OCI-LY3 (cell line): Measurements from ENCODE around the gene SH2D3C.
A peak's percentile ranks its signal among the peaks of the same experiment; 100 is the strongest.
"Not testable (repeated sequence)": the region's sequence is repeated elsewhere in the genome, so short reads cannot be mapped to it uniquely, and the experiment has no call there.

Experiments used
- H2AFZ ChIP-seq: fragments of 200-600, 300-600 bp; shearing (Covaris generic); 2 replicates; pipeline ENCODE4 v1.6.0; 2014; ENCODE audit warnings: antibody characterized with exemption, low read depth, low read length
- H3K27ac ChIP-seq: fragments of 200-600, 300-600 bp; sonication (generic); 2 replicates; pipeline ENCODE4 v1.5.1; 2014; ENCODE audit warnings: mild to moderate bottlenecking, low read length, moderate library complexity, mixed read lengths
- H3K27me3 ChIP-seq: fragments of 200-600, 300-600 bp; sonication (generic); 2 replicates; pipeline ENCODE4 v1.6.1; 2014; ENCODE audit warnings: low read depth, low read length, mixed read lengths
- H3K36me3 ChIP-seq: fragments of 200-600, 300-600 bp; sonication (generic); replicated peaks from 2 replicates; pipeline ENCODE3; 2014; ENCODE audit warnings: low read depth, low read length, mixed read lengths
- H3K4me1 ChIP-seq: fragments of 300-600, 200-600 bp; sonication (generic); 2 replicates; pipeline ENCODE4 v1.6.1; 2014; ENCODE audit warnings: low read length, mixed read lengths
- H3K4me2 ChIP-seq: fragments of 200-600, 300-600 bp; sonication (generic); 2 replicates; pipeline ENCODE4 v1.6.1; 2014; ENCODE audit warnings: low read length, mixed read lengths
- H3K4me3 ChIP-seq: fragments of 300-600, 200-600 bp; sonication (generic); 2 replicates; pipeline ENCODE4 v1.5.1; 2014; ENCODE audit warnings: antibody characterized with exemption, mild to moderate bottlenecking, low read length, moderate library complexity
- H3K79me2 ChIP-seq: fragments of 300-600, 200-600 bp; shearing (Covaris generic); 2 replicates; pipeline ENCODE4 v1.6.1; 2014; ENCODE audit warnings: mild to moderate bottlenecking, low read length, mixed read lengths
- H3K9ac ChIP-seq: fragments of 300-600, 200-600 bp; shearing (Covaris generic); 2 replicates; pipeline ENCODE4 v1.6.0; 2014; ENCODE audit warnings: mild to moderate bottlenecking, low read length, moderate library complexity
- H3K9me3 ChIP-seq: fragments of 200-600, 300-600 bp; shearing (Covaris generic); 2 replicates; pipeline ENCODE4 v1.6.1; 2014; ENCODE audit warnings: low read length, mixed read lengths; ENCODE audit not compliant: insufficient read depth
- H4K20me1 ChIP-seq: fragments of 200-600, 300-600 bp; sonication (generic); 2 replicates; pipeline ENCODE4 v1.6.1; 2016; ENCODE audit warnings: low read length, mixed read lengths; ENCODE audit not compliant: insufficient read depth
- EZH2phosphoT487 ChIP-seq: fragments of 200-600 bp; shearing (Covaris generic); IDR thresholded peaks from 2 replicates; pipeline ENCODE4 v1.6.1; 2018; ENCODE audit warnings: antibody characterized with exemption, mixed run types, low read depth
- TF ChIP-seq, protein P1 (sequence below): fragments of 200-600, 300-600 bp; sonication (generic); IDR thresholded peaks from 2 replicates; pipeline ENCODE4 v1.5.1; 2014; ENCODE audit warnings: antibody characterized with exemption, low read length, low read depth

Gene SH2D3C

DNA sequence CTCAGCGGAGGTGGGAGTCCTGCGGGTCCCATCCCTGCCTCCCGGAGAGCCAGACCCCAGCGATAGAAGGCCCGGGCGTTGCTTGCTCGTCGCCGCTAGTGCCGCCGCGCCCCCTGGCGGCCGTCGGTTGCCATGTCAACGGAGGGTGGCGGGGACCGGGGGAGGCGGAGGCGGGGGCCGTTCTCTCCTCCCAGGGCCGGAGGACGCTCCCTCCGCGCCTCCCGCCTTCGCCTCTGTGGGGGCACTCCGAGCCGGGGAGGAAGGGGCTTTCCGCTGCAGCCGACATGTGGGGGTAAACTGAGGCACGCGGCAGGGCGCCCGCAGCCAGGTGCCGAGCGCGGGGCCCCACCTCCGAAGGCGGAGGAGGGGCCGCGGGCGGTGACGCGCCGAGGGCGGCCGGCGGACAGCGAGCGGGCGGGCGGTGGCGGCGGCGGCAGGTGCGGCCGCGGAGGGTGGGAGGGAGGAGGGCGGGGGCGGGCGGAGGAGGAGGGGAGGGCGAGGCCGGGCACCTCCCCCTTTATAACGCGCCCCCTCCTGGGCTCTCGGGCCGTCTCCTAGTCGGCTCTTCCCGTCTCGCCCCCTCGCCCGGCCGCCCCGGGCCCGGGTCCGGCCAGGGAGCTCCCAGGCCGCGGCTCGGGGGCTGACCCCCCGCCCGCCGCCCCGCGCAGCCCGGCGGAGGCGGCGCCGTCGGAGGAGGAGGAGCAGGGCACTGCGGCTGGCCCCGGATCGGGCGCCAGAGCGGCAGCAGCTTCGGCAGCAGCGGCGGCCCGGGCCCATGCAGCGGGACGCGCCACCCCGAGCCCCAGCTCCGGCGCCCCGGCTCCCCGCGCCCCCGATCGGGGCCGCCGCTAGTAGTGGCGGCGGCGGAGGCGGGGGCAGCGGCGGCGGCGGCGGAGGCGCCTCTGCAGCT lies 6.8 kb upstream of the SH2D3C start:
- H4K20me1 ChIP-seq: peaks cover 28% of the 10 kb centered on the region
- H3K9ac ChIP-seq: peak overlapping the region; percentile 91
- TF ChIP-seq, protein P1, sequence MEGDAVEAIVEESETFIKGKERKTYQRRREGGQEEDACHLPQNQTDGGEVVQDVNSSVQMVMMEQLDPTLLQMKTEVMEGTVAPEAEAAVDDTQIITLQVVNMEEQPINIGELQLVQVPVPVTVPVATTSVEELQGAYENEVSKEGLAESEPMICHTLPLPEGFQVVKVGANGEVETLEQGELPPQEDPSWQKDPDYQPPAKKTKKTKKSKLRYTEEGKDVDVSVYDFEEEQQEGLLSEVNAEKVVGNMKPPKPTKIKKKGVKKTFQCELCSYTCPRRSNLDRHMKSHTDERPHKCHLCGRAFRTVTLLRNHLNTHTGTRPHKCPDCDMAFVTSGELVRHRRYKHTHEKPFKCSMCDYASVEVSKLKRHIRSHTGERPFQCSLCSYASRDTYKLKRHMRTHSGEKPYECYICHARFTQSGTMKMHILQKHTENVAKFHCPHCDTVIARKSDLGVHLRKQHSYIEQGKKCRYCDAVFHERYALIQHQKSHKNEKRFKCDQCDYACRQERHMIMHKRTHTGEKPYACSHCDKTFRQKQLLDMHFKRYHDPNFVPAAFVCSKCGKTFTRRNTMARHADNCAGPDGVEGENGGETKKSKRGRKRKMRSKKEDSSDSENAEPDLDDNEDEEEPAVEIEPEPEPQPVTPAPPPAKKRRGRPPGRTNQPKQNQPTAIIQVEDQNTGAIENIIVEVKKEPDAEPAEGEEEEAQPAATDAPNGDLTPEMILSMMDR: peak; percentile 84
- TF ChIP-seq EZH2phosphoT487: no peak
- no peaks in the 10 kb centered on the region for H3K27me3 ChIP-seq
- H3K4me2 ChIP-seq: peak overlapping the region; percentile 71
- H3K4me3 ChIP-seq: peak overlapping the region; percentile 88
- no peak overlapping the region; the same call in 1 of the 2 replicates for H2AFZ ChIP-seq
- H3K36me3 ChIP-seq: peaks cover 33% of the 10 kb centered on the region
- peaks cover 42% of the 10 kb centered on the region for H3K4me1 ChIP-seq
- peak overlapping the region; percentile 77 for H3K27ac ChIP-seq
- H3K79me2 ChIP-seq: peaks cover 44% of the 10 kb centered on the region
- no peaks in the 10 kb centered on the region for H3K9me3 ChIP-seq

- no peak for TF ChIP-seq EZH2phosphoT487
- TF ChIP-seq, protein P1: no peak
Observed at GRCh38 chr9:127783111-127784008, 4.9 kb upstream of the SH2D3C start.

GRCh38 chr9:127781806-127782205 lies 3.3 kb upstream of the SH2D3C start:
- Histone ChIP-seq H3K4me1 (peaks cover 41% of the 10 kb centered on the region), H3K27me3 (no peaks in the 10 kb centered on the region), H3K4me2 (no peak overlapping the region), H3K4me3 (no peak overlapping the region), H3K36me3 (peaks cover under 1% of the 10 kb centered on the region), H3K9ac (no peak overlapping the region), H3K9me3 (no peaks in the 10 kb centered on the region), H3K79me2 (peaks cover 26% of the 10 kb centered on the region), H2AFZ (no peak overlapping the region), H4K20me1 (peaks cover 3% of the 10 kb centered on the region), H3K27ac (no peak overlapping the region)
- TF ChIP-seq EZH2phosphoT487: no peak
- TF ChIP-seq, protein P1: no peak

More at GRCh38 chr9:127783111-127784008, 4.9 kb upstream of the SH2D3C start:
- peaks cover 17% of the 10 kb centered on the region for H4K20me1 ChIP-seq
- 0 out of 2 replicates have a peak overlapping the region, but pooled peaks have one; percentile 1 for H3K9ac ChIP-seq
- H3K79me2 ChIP-seq: peaks cover 26% of the 10 kb centered on the region
- H3K27ac ChIP-seq: no peak overlapping the region
- H3K4me3 ChIP-seq: peak overlapping the region; percentile 3; the same call in 1 of the 2 replicates
- peak overlapping the region; percentile 34 for H3K4me2 ChIP-seq
- peaks cover 14% of the 10 kb centered on the region for H3K36me3 ChIP-seq
- H3K27me3 ChIP-seq: no peaks in the 10 kb centered on the region
- no peaks in the 10 kb centered on the region for H3K9me3 ChIP-seq
- H2AFZ ChIP-seq: 0 out of 2 replicates have a peak overlapping the region, but pooled peaks have one; percentile 1
- peaks cover 56% of the 10 kb centered on the region for H3K4me1 ChIP-seq

- H2AFZ ChIP-seq, H4K20me1 ChIP-seq, H3K9ac ChIP-seq, H3K4me3 ChIP-seq, H3K36me3 ChIP-seq, H3K9me3 ChIP-seq, H3K27me3 ChIP-seq, H3K27ac ChIP-seq, H3K4me2 ChIP-seq: not testable (repeated sequence)
- Histone ChIP-seq H3K4me1 (peaks cover 45% of the 10 kb centered on the region), H3K79me2 (peaks cover 26% of the 10 kb centered on the region)
Observed at GRCh38 chr9:127780909-127781308, 2.4 kb upstream of the SH2D3C start.
